Caco-2 (cell line): ENCODE measurements around the gene PCED1B. TPM values are rescaled to one million over a fixed set of nuclear protein-coding genes. Genes with fewer than 3 reads are reported as not detected.

Experiments
- BruUV-seq: library from RNA; stranded (reverse); fragments of 400-500 nt; replicated peaks from 2 replicates; lab custom pipeline; 2021; lab: Mats Ljungman, UMichigan
- CTCF ChIA-PET: fragments of 300-600 bp; sonication (Branson Sonifier 250); formaldehyde crosslinking; loops from one replicate; lab custom pipeline; 2022; ENCODE audit warnings: antibody characterized with exemption; lab: Charles Lee
- POLR2A ChIA-PET: fragments of 300-600 bp; sonication (Branson Sonifier 250); formaldehyde crosslinking; loops from one replicate; lab custom pipeline; 2022; ENCODE audit warnings: antibody characterized with exemption; lab: Charles Lee
- DNase-seq, 2 experiments: peaks; one replicate each; pipeline versions ENCODE4 v3.0.0 to v3.0.0-alpha.2; 2020 to 2022
- H3K27me3 ChIP-seq: replicated peaks from 2 replicates; pipeline ENCODE4 v1.6.0; 2011; ENCODE audit warnings: low read length; ENCODE audit not compliant: control insufficient read depth, insufficient read depth
- H3K36me3 ChIP-seq: 2 replicates; pipeline ENCODE4 v1.5.1; 2011; ENCODE audit warnings: low read length; ENCODE audit not compliant: control insufficient read depth, insufficient read depth
- H3K4me1 ChIP-seq: fragments of 250-450 bp; sonication (Bioruptor Pico); 2 replicates; pipeline ENCODE4 v1.5.1; 2020; ENCODE audit warnings: mild to moderate bottlenecking
- H3K4me3 ChIP-seq: 2 replicates; pipeline ENCODE4 v1.5.1; 2011; ENCODE audit warnings: low read depth, mild to moderate bottlenecking, control low read depth, low read length
- H3K9me3 ChIP-seq: fragments of 250-450 bp; sonication (Bioruptor Pico); 2 replicates; pipeline ENCODE4 v1.5.1; 2020; ENCODE audit warnings: mild to moderate bottlenecking, moderate library complexity
- H3K27ac Mint-ChIP-seq: one replicate; pipeline ENCODE4 v1.8.0; 2022; ENCODE audit warnings: mixed read lengths; ENCODE audit not compliant: unreplicated experiment
- H3K27me3 Mint-ChIP-seq: one replicate; pipeline ENCODE4 v1.8.0; 2022; ENCODE audit warnings: mixed read lengths; ENCODE audit not compliant: insufficient read depth, unreplicated experiment
- H3K36me3 Mint-ChIP-seq: one replicate; pipeline ENCODE4 v1.8.0; 2022; ENCODE audit warnings: mild to moderate bottlenecking, mixed read lengths; ENCODE audit not compliant: insufficient read depth, unreplicated experiment
- H3K4me1 Mint-ChIP-seq: one replicate; pipeline ENCODE4 v1.8.0; 2022; ENCODE audit warnings: low read depth, mixed read lengths; ENCODE audit not compliant: unreplicated experiment
- H3K4me3 Mint-ChIP-seq: one replicate; pipeline ENCODE4 v1.8.0; 2022; ENCODE audit warnings: mild to moderate bottlenecking, moderate library complexity, mixed read lengths; ENCODE audit not compliant: unreplicated experiment
- H3K9me3 Mint-ChIP-seq: one replicate; pipeline ENCODE4 v1.8.0; 2022; ENCODE audit warnings: mixed read lengths; ENCODE audit not compliant: unreplicated experiment
- CTCF ChIP-seq, 2 experiments: fragments of 200-600 bp in 1 of 2; IDR thresholded peaks; 1 replicate in 1 of 2; 2 replicates in 1 of 2; pipeline versions ENCODE4 v1.5.1 to v1.8.0; 2011 to 2022; ENCODE audit warnings: antibody characterized with exemption in 1 of 2, control low read depth in 1 of 2, inconsistent platforms in 1 of 2, low read depth in 1 of 2, low read length in 1 of 2, mild to moderate bottlenecking in 1 of 2, moderate library complexity in 1 of 2; ENCODE audit not compliant: insufficient read depth in 1 of 2, severe bottlenecking in 1 of 2, unreplicated experiment in 1 of 2
- intact Hi-C: fragments of 100-400 bp; cut with micrococcal nuclease; formaldehyde crosslinking; loops from one replicate; pipeline ENCODE4 v1.10.0; 2022; ENCODE audit not compliant: unreplicated experiment
- total RNA-seq: library from RNA; stranded (reverse); gene quantifications from 2 replicates; pipeline ENCODE4 v1.2.3, GENCODE V29; 2022

Gene PCED1B
- total RNA-seq, 1 experiment from 2014 or later = 7.0 TPM

- DNase-seq = no peak
- ChIA-PET POLR2A (no interaction called here), CTCF (no interaction called here)
- H3K27me3 Mint-ChIP-seq = no peaks in the 10 kb centered on the region
- H3K36me3 ChIP-seq = no peaks in the 10 kb centered on the region
- no peaks in the 10 kb centered on the region for H3K9me3 ChIP-seq
- peaks cover 31% of the 10 kb centered on the region for H3K4me1 Mint-ChIP-seq
- no TSS peak for BruUV-seq
- intact Hi-C loops = no loop called here
- H3K4me3 Mint-ChIP-seq = no peak overlapping the region
- H3K27me3 ChIP-seq = no peaks in the 10 kb centered on the region
- H3K4me3 ChIP-seq = no peak overlapping the region
- H3K4me1 ChIP-seq = peaks cover 35% of the 10 kb centered on the region
- TF ChIP-seq CTCF (IDR thresholded peaks at IDR 0.05; ENCODE audit: insufficient read depth in 1 of 2, low read depth in 1 of 2, low read length in 1 of 2, severe bottlenecking in 1 of 2, unreplicated experiment in 1 of 2) = no peak
- H3K36me3 Mint-ChIP-seq = no peaks in the 10 kb centered on the region
- H3K27ac Mint-ChIP-seq = peak overlapping the region; percentile 82
- peaks cover 15% of the 10 kb centered on the region for H3K9me3 Mint-ChIP-seq
Measured at GRCh38 chr12:47249082-47249481, 169.7 kb downstream of the PCED1B start.

GRCh38 chr12:47249719-47250357 lies 170.4 kb downstream of the PCED1B start:
- Histone ChIP-seq H3K4me1 (peaks cover 27% of the 10 kb centered on the region), H3K27me3 (no peaks in the 10 kb centered on the region), H3K36me3 (no peaks in the 10 kb centered on the region), H3K9me3 (no peaks in the 10 kb centered on the region), H3K4me3 (no peak overlapping the region)
- Mint-ChIP-seq H3K9me3 (peaks cover 15% of the 10 kb centered on the region), H3K36me3 (no peaks in the 10 kb centered on the region), H3K27ac (peak overlapping the region; percentile 82), H3K4me1 (peaks cover 23% of the 10 kb centered on the region), H3K27me3 (no peaks in the 10 kb centered on the region), H3K4me3 (no peak overlapping the region)
- peak; percentile 31 to 56 for DNase-seq
- TF ChIP-seq CTCF (IDR thresholded peaks at IDR 0.05; ENCODE audit: insufficient read depth in 1 of 2, low read depth in 1 of 2, low read length in 1 of 2, severe bottlenecking in 1 of 2, unreplicated experiment in 1 of 2) = no peak
- intact Hi-C loops = no loop called here
- ChIA-PET POLR2A (no interaction called here), CTCF (no interaction called here)
- no TSS peak for BruUV-seq

GRCh38 chr12:47251919-47252318 lies 172.5 kb downstream of the PCED1B start:
- BruUV-seq = no TSS peak
- no peaks in the 10 kb centered on the region for H3K36me3 ChIP-seq
- H3K27me3 ChIP-seq = no peaks in the 10 kb centered on the region
- H3K36me3 Mint-ChIP-seq = no peaks in the 10 kb centered on the region
- CTCF ChIA-PET = no interaction called here
- TF ChIP-seq CTCF (IDR thresholded peaks at IDR 0.05; ENCODE audit: insufficient read depth in 1 of 2, low read depth in 1 of 2, low read length in 1 of 2, severe bottlenecking in 1 of 2, unreplicated experiment in 1 of 2) = no peak
- peaks cover 22% of the 10 kb centered on the region for H3K9me3 Mint-ChIP-seq
- peaks cover 18% of the 10 kb centered on the region for H3K4me1 Mint-ChIP-seq
- H3K4me1 ChIP-seq = peaks cover 17% of the 10 kb centered on the region
- H3K4me3 ChIP-seq = no peak overlapping the region
- DNase-seq = no peak
- POLR2A ChIA-PET = no interaction called here
- H3K4me3 Mint-ChIP-seq = no peak overlapping the region
- intact Hi-C loops = no loop called here
- no peaks in the 10 kb centered on the region for H3K27me3 Mint-ChIP-seq
- H3K9me3 ChIP-seq = no peaks in the 10 kb centered on the region
- no peak overlapping the region for H3K27ac Mint-ChIP-seq
